Globus pallidus (tissue), 1 donor: ENCODE results near the gene GREM1.

Experiments
- DNase-seq: peaks from one replicate; pipeline ENCODE4 v3.0.0-alpha.2; 2015; ENCODE audit warnings: low spot score

The GREM1 gene

DNA sequence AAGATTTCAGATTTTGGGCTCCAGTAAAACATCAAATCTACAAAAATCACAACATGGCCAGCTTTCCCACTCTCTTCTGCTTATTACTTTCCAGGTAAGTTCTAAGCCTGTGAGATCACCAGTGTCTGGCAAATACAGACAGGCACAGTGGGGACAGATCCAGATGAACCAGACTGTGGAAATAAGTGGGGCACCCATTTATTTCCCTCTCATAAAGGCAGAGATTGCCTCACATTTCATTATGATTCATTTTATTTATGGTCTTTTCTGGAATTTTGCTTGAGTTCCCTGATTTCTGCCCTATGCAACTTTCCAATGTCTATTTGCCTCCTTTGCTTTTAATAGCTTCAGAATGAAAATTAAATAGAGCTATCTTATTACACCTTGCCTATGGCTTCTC, 66.8 kb downstream of the GREM1 start:
- DNase-seq, result no peak

DNA sequence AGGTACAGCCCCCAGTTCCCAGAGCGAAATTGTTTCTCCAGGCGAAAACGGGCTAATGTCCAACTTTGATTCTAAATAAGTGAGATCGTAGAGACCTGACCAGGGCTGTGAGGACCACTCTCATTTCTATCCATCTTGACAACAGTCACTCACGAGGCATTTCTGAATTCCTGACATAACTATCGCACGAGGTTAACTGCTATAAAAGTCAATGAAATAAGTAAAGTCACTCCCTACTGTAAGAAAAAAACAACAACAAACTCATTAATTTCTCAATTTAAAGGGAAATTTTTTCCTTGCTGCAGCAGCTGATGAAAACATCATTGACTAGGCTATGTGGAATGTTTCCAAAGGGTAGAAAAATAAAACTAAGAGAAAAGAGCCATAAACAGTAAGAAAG, 69.1 kb downstream of the GREM1 start:
- DNase-seq, result no peak

DNA sequence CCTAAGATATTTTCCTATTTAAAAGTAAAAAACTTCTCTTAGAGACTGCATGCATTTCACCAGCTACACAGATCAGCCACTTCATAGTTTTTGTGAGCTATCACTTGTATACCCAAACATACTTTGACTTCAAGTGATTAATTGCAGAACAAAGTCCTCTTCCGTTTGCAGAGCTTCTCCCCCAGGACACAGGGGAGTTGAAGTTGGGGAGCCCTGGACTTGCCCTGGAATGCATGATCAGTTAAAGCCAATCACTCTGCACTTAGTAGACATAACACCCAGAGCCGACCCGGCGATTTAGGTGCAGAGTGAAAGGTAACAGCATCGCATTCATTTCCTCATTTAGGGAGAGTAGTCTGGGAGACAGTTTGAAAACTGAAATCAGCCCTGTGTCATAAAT, 70.1 kb downstream of the GREM1 start:
- DNase-seq, result no peak

DNA sequence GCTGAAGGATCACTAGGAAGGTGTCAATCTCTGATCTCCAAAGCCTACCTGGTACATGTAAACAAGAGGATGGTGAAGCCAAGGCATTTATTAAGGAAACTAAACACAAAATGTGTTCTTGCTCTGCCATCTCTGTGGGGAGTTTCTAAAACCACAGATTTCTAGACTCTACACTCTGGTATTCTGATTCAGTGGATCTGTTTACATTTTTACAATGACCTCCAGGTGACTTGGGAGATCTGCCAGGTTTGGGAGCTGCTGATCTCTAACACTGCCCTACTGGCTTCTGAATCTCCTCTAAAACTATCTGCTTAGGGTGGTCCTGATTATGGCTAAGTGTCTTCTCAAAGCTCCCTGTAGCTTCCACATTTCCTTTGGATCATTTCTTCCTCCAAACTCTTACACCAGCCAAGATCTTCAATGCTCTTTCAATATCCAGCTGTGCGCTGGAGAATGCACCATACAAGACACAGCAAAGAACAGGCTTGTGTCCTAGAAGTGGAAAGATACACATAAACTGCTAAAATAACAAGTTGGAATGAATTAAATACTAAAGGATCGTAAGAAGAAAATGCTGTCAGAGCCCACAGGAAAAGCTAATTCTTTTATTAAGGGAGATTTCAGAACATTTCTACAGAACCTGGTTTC, 72.7 kb downstream of the GREM1 start:
- no peak for DNase-seq

DNA sequence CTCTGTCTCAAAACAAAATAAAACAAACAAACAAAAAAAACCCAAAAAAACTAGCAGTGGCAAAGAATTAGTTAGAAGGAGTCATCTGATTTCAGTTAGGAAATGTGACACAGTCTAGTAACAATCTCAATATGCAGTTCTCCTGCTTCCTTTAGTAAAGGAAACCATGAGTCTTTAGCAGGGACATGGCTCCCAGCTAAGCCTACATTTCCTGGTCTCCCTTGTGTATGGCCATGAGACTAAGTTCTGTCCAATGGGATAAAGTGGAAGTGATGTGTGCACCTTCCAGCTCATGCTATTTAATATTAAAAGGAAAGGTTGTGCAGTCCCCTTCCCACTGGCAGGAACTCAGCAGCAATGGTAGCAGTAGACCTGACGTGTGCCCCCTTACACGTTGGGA, 74.6 kb downstream of the GREM1 start:
- no peak for DNase-seq
